ENCODE data around the gene SPATA13. TPM values are rescaled to one million over a fixed set of nuclear protein-coding genes. Genes with fewer than 3 reads are reported as not detected.

The SPATA13 gene
- total RNA-seq, 3 donors from 2014 or later = 6.6 to 84.7 (median 58.7) TPM

GRCh38 chr13:24221007-24221406, 60.5 kb downstream of the SPATA13 start:
- no peaks in the 10 kb centered on the region for H3K4me1 ChIP-seq
- intact Hi-C loops (cut with DNase I; ENCODE audit: low total_unique reads) = no loop called here
- H3K27me3 ChIP-seq = no peaks in the 10 kb centered on the region
- no peak for TF ChIP-seq POLR2A (IDR thresholded peaks at IDR 0.05)
- H3K36me3 ChIP-seq = no peaks in the 10 kb centered on the region
- no peaks in the 10 kb centered on the region for H3K9me3 ChIP-seq
- no peak for DNase-seq (ENCODE audit: low spot score in 2 of 2)
- peak overlapping the region in 1 of 2 donors; percentile 17 for H3K27ac ChIP-seq
- H3K4me3 ChIP-seq = no peak overlapping the region

GRCh38 chr13:24222756-24223155, 62.2 kb downstream of the SPATA13 start:
- no peak for DNase-seq (ENCODE audit: low spot score in 2 of 2)
- TF ChIP-seq, protein P1, sequence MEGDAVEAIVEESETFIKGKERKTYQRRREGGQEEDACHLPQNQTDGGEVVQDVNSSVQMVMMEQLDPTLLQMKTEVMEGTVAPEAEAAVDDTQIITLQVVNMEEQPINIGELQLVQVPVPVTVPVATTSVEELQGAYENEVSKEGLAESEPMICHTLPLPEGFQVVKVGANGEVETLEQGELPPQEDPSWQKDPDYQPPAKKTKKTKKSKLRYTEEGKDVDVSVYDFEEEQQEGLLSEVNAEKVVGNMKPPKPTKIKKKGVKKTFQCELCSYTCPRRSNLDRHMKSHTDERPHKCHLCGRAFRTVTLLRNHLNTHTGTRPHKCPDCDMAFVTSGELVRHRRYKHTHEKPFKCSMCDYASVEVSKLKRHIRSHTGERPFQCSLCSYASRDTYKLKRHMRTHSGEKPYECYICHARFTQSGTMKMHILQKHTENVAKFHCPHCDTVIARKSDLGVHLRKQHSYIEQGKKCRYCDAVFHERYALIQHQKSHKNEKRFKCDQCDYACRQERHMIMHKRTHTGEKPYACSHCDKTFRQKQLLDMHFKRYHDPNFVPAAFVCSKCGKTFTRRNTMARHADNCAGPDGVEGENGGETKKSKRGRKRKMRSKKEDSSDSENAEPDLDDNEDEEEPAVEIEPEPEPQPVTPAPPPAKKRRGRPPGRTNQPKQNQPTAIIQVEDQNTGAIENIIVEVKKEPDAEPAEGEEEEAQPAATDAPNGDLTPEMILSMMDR (IDR thresholded peaks at IDR 0.05) = no peak
- TF ChIP-seq POLR2AphosphoS5 (IDR thresholded peaks at IDR 0.05) (no peak), POLR2A (IDR thresholded peaks at IDR 0.05) (no peak)
- Histone ChIP-seq H3K9me3 (no peaks in the 10 kb centered on the region), H3K4me3 (no peak overlapping the region), H3K27me3 (no peaks in the 10 kb centered on the region), H3K27ac (no peak overlapping the region), H3K36me3 (no peaks in the 10 kb centered on the region), H3K4me1 (no peaks in the 10 kb centered on the region)
- intact Hi-C loops (cut with DNase I; ENCODE audit: low total_unique reads) = loop anchor here (2.0 kb wide), 1 partner anchor 174 kb away; no protein-coding TSS in a partner anchor

GRCh38 chr13:24223341-24224231, 63.1 kb downstream of the SPATA13 start:
- H3K27ac ChIP-seq = no peak overlapping the region

DNA sequence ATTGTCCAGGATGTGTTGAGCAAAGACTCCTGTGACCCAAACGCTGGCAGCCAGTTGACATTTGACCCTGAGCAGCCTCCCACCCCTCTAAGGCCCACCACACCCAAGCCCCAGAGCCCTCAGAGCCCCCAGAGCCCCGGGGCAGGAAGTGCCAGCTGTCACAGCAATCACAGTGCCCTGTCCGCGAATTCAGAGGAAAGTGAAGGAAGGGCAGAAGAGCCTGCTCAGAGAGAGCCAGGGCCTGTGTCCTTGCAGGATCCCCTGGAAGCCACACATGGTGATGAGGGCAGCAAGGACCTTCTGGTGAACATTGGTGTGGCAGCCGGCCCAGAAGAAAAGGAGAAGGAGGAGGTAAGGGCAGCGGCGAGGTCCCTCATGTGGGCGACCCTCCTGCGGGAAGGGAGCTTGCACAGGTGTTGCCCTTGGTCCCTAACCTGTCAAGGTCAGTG, 63.7 kb downstream of the SPATA13 start:
- Histone ChIP-seq H3K27me3 (no peaks in the 10 kb centered on the region), H3K4me3 (no peak overlapping the region), H3K36me3 (no peaks in the 10 kb centered on the region), H3K27ac (no peak overlapping the region), H3K4me1 (no peaks in the 10 kb centered on the region), H3K9me3 (no peaks in the 10 kb centered on the region)
- TF ChIP-seq, protein P1 (IDR thresholded peaks at IDR 0.05) = no peak
- TF ChIP-seq POLR2A (IDR thresholded peaks at IDR 0.05) (no peak), POLR2AphosphoS5 (IDR thresholded peaks at IDR 0.05) (no peak)
- intact Hi-C loops (cut with DNase I; ENCODE audit: low total_unique reads) = no loop called here
- DNase-seq (ENCODE audit: low spot score in 2 of 2) = no peak

More at GRCh38 chr13:24223341-24224231, 63.1 kb downstream of the SPATA13 start:
- Histone ChIP-seq H3K27me3 (no peaks in the 10 kb centered on the region), H3K4me3 (no peak overlapping the region), H3K9me3 (no peaks in the 10 kb centered on the region), H3K4me1 (no peaks in the 10 kb centered on the region), H3K36me3 (no peaks in the 10 kb centered on the region)
- intact Hi-C loops (cut with DNase I; ENCODE audit: low total_unique reads) = loop anchor here (2.0 kb wide), 1 partner anchor 175 kb away; no protein-coding TSS in a partner anchor
- no peak for DNase-seq (ENCODE audit: low spot score in 2 of 2)
- TF ChIP-seq, protein P1 (IDR thresholded peaks at IDR 0.05) = no peak
- TF ChIP-seq POLR2AphosphoS5 (IDR thresholded peaks at IDR 0.05) (no peak), POLR2A (IDR thresholded peaks at IDR 0.05) (no peak)

DNA sequence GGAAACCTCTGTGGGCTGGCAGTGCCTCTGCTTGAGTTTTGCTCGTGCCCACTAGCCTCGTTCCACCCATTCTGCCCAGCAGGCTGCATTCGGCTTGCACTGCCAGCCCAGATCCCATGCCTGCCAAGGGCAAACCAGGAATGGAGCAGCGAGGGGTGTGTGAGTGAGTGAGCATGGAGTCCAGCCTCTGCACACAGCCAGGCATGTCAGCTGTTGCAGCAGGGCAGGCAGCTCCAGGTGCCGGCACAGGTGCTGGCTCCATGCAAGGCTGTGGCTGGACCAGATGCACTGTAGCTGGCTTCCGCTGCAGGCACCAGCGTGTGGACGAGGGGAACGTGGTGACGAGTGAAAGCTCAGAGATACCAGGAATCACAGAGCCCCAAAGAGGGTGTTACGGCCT, 64.5 kb downstream of the SPATA13 start:
- Histone ChIP-seq H3K4me1 (no peaks in the 10 kb centered on the region), H3K27ac (no peak overlapping the region), H3K27me3 (no peaks in the 10 kb centered on the region), H3K36me3 (no peaks in the 10 kb centered on the region), H3K4me3 (no peak overlapping the region), H3K9me3 (no peaks in the 10 kb centered on the region)
- TF ChIP-seq, protein P1 (IDR thresholded peaks at IDR 0.05) = no peak
- TF ChIP-seq POLR2A (IDR thresholded peaks at IDR 0.05) (no peak), POLR2AphosphoS5 (IDR thresholded peaks at IDR 0.05) (no peak)
- intact Hi-C loops (cut with DNase I; ENCODE audit: low total_unique reads) = no loop called here
- no peak for DNase-seq (ENCODE audit: low spot score in 2 of 2)
